Uterus (tissue), 4 donors: ENCODE data around the gene ACTL10. TPM values are rescaled to one million over a fixed set of nuclear protein-coding genes. Genes with fewer than 3 reads are reported as not detected.

Experiments used
- DNase-seq, 2 donors: peaks; one replicate each; pipeline ENCODE4 v3.0.0-alpha.2; 2019 to 2020
- H3K27ac ChIP-seq, 2 donors: fragments of 200-600 bp; sonication (generic); 1 replicate in 1 of 2; 2 replicates in 1 of 2; pipeline ENCODE4 v1.5.1; 2016 to 2018
- H3K27me3 ChIP-seq, 2 donors: fragments of 200-600 bp; sonication (generic); one replicate each; pipeline ENCODE4 v1.5.1; 2018 to 2019; ENCODE audit warnings: control low read depth in 1 of 2
- H3K36me3 ChIP-seq, 2 donors: fragments of 200-600 bp; sonication (generic); one replicate each; pipeline ENCODE4 v1.5.1; 2019; ENCODE audit warnings: control low read depth in 1 of 2
- H3K4me1 ChIP-seq, 2 donors: fragments of 200-600 bp; sonication (generic); one replicate each; pipeline ENCODE4 v1.5.1; 2018 to 2019; ENCODE audit warnings: control low read depth in 1 of 2
- H3K4me3 ChIP-seq, 2 donors: fragments of 200-600 bp; sonication (generic); 1 replicate in 1 of 2; 2 replicates in 1 of 2; pipeline ENCODE4 v1.5.1; 2018 to 2019; ENCODE audit warnings: mild to moderate bottlenecking in 1 of 2
- H3K9me3 ChIP-seq, 2 donors: fragments of 200-600 bp; sonication (generic); one replicate each; pipeline ENCODE4 v1.5.1; 2019; ENCODE audit warnings: control low read depth in 1 of 2
- POLR2A ChIP-seq, 2 donors: fragments of 450-650 bp; IDR thresholded peaks; one replicate each; pipeline ENCODE4 v1.6.1; 2016; ENCODE audit warnings: antibody characterized with exemption in 2 of 2, mild to moderate bottlenecking in 1 of 2, moderate library complexity in 1 of 2
- intact Hi-C: fragments of 100-400 bp; cut with DNase I; formaldehyde crosslinking; loops from one replicate; pipeline ENCODE4 v1.15.1; 2023; ENCODE audit warnings: low total_unique reads
- total RNA-seq, 4 donors: library from RNA; depleted of rRNA in 3 of 4; stranded (reverse); fragments of >200 nt in 3 of 4; gene quantifications; one replicate each; pipeline versions ENCODE4 v1.1.0 to v1.2.4, GENCODE V29; 2014 to 2023
- TF ChIP-seq, protein P1 (sequence below), 4 experiments: fragments of 200-600 bp in 2 of 4; fragments of 450-650 bp in 2 of 4; sonication (generic) in 2 of 4; IDR thresholded peaks; one replicate each; pipeline ENCODE4 v1.5.1; 2016 to 2019; ENCODE audit warnings: antibody characterized with exemption in 4 of 4, mild to moderate bottlenecking in 2 of 4, moderate library complexity in 1 of 4
- donor health status: DM: yes; HTN: yes; CAD: no.

Gene ACTL10
- total RNA-seq, 4 donors from 2014 or later: 1.4 to 4.4 (median 1.9) TPM; not detected in 1

- no peaks in the 10 kb centered on the region for H3K9me3 ChIP-seq
- intact Hi-C loops: no loop called here
- H3K4me3 ChIP-seq: no peak overlapping the region
- no peak for TF ChIP-seq POLR2A (IDR thresholded peaks at IDR 0.05)
- TF ChIP-seq, protein P1, sequence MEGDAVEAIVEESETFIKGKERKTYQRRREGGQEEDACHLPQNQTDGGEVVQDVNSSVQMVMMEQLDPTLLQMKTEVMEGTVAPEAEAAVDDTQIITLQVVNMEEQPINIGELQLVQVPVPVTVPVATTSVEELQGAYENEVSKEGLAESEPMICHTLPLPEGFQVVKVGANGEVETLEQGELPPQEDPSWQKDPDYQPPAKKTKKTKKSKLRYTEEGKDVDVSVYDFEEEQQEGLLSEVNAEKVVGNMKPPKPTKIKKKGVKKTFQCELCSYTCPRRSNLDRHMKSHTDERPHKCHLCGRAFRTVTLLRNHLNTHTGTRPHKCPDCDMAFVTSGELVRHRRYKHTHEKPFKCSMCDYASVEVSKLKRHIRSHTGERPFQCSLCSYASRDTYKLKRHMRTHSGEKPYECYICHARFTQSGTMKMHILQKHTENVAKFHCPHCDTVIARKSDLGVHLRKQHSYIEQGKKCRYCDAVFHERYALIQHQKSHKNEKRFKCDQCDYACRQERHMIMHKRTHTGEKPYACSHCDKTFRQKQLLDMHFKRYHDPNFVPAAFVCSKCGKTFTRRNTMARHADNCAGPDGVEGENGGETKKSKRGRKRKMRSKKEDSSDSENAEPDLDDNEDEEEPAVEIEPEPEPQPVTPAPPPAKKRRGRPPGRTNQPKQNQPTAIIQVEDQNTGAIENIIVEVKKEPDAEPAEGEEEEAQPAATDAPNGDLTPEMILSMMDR (IDR thresholded peaks at IDR 0.05): no peak
- H3K4me1 ChIP-seq: no peaks in the 10 kb centered on the region
- DNase-seq: no peak
- no peaks in the 10 kb centered on the region for H3K36me3 ChIP-seq
- H3K27ac ChIP-seq: no peak overlapping the region
- no peaks in the 10 kb centered on the region for H3K27me3 ChIP-seq
These were observed 49.8 kb downstream of the ACTL10 start for GRCh38 chr20:33716498-33716897.

Other genes with a start within 250 kb of the ACTL10 start
- 10 to 100 TPM; 12.3 to 27.6 (median 20.6) TPM for gene SNTA1, start 223.2 kb upstream of the ACTL10 start, total RNA-seq
- 10 to 100 TPM; 13.6 to 32.4 (median 24.3) TPM for gene CBFA2T2, start 176.8 kb upstream of the ACTL10 start, total RNA-seq
- not detected for gene C20orf144, start 4.6 kb upstream of the ACTL10 start, total RNA-seq
- 10 to 100 TPM in 3 of 4 donors, 1 to 10 TPM in 1; 5.6 to 44.3 (median 20.4) TPM for gene NECAB3, start 7.5 kb downstream of the ACTL10 start, total RNA-seq
- gene E2F1, start 19.4 kb downstream of the ACTL10 start, total RNA-seq: 1 to 10 TPM in 2 of 4 donors, under 1 TPM in 1, not detected in 1; 0.51 to 7.3 (median 1.5) TPM
- gene PXMP4, start 53.4 kb downstream of the ACTL10 start, total RNA-seq: 10 to 100 TPM in 2 of 4 donors, 1 to 10 TPM in 2; 1.8 to 13.8 (median 10.7) TPM
- gene ZNF341, start 65.1 kb downstream of the ACTL10 start, total RNA-seq: 1 to 10 TPM; 1.2 to 3.3 (median 2.7) TPM
- gene CHMP4B, start 144.4 kb downstream of the ACTL10 start, total RNA-seq: 10 to 100 TPM; 48.0 to 73.8 (median 57.9) TPM